WI38 (cell line): Measurements from ENCODE around the gene DCBLD2.
"Not testable (repeated sequence)": the region's sequence is repeated elsewhere in the genome, so short reads cannot be mapped to it uniquely, and the experiment has no call there.

Experiments
- H3K4me3 ChIP-seq: 2 replicates; pipeline ENCODE4 v1.5.1; 2011; ENCODE audit warnings: low read depth, mild to moderate bottlenecking, control low read depth, low read length
- CTCF ChIP-seq: IDR thresholded peaks from 2 replicates; pipeline ENCODE4 v1.5.1; 2012; ENCODE audit warnings: low read depth, mild to moderate bottlenecking, control low read depth, low read length

The DCBLD2 gene

GRCh38 chr3:98848108-98848507 lies 53.4 kb downstream of the DCBLD2 start:
- H3K4me3 ChIP-seq: no peak overlapping the region
- no peak for TF ChIP-seq CTCF

GRCh38 chr3:98846101-98846500 lies 55.4 kb downstream of the DCBLD2 start:
- H3K4me3 ChIP-seq: no peak overlapping the region
- no peak for TF ChIP-seq CTCF

DNA sequence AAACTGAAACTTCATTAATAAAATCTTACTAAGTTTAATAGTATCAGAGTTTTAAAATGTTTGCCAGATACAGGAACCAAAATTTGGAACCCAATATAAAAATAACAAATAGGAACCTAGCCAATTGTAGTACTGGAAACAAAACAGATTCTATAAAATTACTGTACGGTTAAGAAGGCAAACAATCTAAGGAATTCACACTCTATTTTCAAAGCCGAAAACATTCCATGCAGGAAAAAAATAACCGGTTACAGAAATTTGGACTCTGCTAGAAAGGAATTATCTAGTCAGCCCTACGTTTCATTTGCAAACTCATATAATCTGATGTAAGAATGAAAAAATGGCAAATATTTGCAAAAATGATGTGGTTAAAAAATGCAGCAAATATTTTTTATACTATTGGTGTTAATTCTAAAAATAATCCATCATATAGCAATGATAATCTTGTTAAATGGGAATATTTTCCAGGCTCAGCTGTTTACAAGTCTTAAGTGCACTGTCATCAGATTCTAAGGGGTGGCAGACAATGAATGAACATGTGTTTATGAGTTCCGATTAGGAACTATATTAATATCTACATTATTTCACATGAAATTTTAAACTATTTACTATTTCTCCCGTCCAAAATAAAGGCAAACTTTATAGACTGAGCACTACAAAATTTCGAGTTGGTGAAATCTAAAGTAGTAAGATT lies 58.1 kb downstream of the DCBLD2 start:
- H3K4me3 ChIP-seq: no peak overlapping the region
- no peak for TF ChIP-seq CTCF

- H3K4me3 ChIP-seq: no peak overlapping the region
- TF ChIP-seq CTCF: no peak
Measured at GRCh38 chr3:98839846-98840245, 61.6 kb downstream of the DCBLD2 start.

GRCh38 chr3:98831060-98831459 lies 70.4 kb downstream of the DCBLD2 start:
- not testable (repeated sequence) for H3K4me3 ChIP-seq

DNA sequence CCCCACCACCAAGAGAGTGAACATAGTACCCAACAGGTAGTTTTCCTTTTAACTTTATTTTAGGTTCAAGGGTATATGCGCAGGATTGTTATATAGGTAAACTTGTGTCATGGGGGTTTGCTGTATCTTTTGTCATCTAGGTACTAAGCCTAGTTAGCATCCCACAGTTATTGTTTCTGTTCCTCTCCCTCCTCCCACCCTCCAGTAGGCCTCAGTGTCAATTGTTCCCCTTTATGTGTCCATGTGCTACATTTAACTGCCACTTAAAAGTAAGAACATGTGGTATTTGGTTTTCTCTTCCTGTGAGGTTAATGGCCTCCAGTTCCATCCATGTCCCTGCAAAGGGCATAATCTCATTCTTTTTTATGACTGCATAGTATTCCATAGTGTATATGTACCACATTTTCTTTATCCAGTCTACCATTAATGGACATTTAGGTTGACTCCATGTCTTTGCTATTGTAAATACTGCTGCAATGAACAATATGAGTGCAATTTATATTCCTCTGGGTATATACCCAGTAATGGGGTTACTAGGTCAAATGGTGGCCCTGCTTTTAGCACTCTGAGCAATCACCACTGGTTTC lies 72.2 kb downstream of the DCBLD2 start:
- no peak for TF ChIP-seq CTCF
- H3K4me3 ChIP-seq: no peak overlapping the region

GRCh38 chr3:98827221-98827920 lies 74.1 kb downstream of the DCBLD2 start:
- TF ChIP-seq CTCF: no peak
- no peak overlapping the region for H3K4me3 ChIP-seq

- no peak for TF ChIP-seq CTCF
- no peak overlapping the region for H3K4me3 ChIP-seq
Measured at GRCh38 chr3:98826126-98826525, 75.4 kb downstream of the DCBLD2 start.
